ENCODE results near the gene GFPT2. TPM values are rescaled to one million over a fixed set of nuclear protein-coding genes. Genes with fewer than 3 reads are reported as not detected.

Gene GFPT2
- total and polyA plus RNA-seq, 10 of the 15 experiments (the other 5 are each of a cell fraction or from before 2014, with no cell fraction given): 0.05 to 0.33 (median 0.11) TPM; not detected in 4

DNA sequence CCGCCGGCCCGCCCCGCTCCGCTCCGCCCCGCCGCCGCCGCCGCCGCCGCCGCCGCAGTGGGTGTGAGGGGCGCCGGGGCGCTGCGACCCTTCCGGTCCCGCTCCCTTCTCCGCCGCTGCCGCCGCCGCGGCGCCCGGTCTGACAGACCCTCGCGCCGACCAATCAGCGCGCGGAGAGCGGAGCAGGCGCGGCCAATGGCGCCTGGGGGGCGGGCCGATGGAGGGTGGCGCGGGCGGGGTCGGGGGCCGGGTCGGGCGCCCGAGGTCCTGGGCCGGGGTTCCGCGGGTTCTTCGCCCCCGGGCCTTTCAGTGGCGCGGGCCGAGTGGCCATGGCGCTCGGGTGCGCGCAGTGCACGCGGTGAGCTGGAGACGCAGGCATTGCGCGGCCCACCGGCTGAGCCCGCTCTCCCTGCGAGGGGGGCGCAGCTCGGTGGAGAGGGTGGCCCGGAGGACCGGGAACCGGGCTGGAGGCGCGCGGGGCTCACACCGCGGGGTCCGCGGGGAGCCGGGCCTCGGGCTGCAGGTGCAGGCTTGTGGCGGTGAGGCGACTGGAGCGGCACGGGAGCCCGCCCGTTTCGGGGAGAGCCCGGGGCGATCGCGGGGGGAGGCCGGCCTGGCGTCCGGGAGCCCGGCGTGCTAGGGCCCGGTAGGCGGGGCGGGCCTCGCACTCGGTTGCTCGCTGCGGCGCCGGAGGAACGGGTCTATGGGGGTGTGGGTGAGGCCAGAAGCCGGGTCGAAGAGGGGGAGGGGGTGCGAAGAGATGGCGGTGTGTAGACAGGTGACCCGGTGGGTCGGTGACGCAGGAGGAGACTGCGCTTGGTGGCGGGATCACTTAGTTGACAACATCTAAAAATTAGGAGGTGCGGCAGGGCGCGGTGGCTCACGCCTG lies 60.9 kb downstream of the GFPT2 start, which contains the start of gene MAPK9 (continued):
- TF ChIP-seq TCF3 (IDR thresholded peaks at IDR 0.05; ENCODE audit: borderline replicate concordance, insufficient read depth, low read depth, low read length) (no peak), PML (IDR thresholded peaks at IDR 0.05; ENCODE audit: low read length) (no peak), HDAC2 (IDR thresholded peaks at IDR 0.05) (no peak)
- TF ChIP-seq, protein P1, sequence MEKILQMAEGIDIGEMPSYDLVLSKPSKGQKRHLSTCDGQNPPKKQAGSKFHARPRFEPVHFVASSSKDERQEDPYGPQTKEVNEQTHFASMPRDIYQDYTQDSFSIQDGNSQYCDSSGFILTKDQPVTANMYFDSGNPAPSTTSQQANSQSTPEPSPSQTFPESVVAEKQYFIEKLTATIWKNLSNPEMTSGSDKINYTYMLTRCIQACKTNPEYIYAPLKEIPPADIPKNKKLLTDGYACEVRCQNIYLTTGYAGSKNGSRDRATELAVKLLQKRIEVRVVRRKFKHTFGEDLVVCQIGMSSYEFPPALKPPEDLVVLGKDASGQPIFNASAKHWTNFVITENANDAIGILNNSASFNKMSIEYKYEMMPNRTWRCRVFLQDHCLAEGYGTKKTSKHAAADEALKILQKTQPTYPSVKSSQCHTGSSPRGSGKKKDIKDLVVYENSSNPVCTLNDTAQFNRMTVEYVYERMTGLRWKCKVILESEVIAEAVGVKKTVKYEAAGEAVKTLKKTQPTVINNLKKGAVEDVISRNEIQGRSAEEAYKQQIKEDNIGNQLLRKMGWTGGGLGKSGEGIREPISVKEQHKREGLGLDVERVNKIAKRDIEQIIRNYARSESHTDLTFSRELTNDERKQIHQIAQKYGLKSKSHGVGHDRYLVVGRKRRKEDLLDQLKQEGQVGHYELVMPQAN (conservative IDR thresholded peaks at IDR 0.05): peak; percentile 89
- TF ChIP-seq, protein P2, sequence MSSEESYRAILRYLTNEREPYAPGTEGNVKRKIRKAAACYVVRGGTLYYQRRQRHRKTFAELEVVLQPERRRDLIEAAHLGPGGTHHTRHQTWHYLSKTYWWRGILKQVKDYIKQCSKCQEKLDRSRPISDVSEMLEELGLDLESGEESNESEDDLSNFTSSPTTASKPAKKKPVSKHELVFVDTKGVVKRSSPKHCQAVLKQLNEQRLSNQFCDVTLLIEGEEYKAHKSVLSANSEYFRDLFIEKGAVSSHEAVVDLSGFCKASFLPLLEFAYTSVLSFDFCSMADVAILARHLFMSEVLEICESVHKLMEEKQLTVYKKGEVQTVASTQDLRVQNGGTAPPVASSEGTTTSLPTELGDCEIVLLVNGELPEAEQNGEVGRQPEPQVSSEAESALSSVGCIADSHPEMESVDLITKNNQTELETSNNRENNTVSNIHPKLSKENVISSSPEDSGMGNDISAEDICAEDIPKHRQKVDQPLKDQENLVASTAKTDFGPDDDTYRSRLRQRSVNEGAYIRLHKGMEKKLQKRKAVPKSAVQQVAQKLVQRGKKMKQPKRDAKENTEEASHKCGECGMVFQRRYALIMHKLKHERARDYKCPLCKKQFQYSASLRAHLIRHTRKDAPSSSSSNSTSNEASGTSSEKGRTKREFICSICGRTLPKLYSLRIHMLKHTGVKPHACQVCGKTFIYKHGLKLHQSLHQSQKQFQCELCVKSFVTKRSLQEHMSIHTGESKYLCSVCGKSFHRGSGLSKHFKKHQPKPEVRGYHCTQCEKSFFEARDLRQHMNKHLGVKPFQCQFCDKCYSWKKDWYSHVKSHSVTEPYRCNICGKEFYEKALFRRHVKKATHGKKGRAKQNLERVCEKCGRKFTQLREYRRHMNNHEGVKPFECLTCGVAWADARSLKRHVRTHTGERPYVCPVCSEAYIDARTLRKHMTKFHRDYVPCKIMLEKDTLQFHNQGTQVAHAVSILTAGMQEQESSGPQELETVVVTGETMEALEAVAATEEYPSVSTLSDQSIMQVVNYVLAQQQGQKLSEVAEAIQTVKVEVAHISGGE (CRISPR knock-in tag; IDR thresholded peaks at IDR 0.05): no peak
- TF ChIP-seq, protein P3, sequence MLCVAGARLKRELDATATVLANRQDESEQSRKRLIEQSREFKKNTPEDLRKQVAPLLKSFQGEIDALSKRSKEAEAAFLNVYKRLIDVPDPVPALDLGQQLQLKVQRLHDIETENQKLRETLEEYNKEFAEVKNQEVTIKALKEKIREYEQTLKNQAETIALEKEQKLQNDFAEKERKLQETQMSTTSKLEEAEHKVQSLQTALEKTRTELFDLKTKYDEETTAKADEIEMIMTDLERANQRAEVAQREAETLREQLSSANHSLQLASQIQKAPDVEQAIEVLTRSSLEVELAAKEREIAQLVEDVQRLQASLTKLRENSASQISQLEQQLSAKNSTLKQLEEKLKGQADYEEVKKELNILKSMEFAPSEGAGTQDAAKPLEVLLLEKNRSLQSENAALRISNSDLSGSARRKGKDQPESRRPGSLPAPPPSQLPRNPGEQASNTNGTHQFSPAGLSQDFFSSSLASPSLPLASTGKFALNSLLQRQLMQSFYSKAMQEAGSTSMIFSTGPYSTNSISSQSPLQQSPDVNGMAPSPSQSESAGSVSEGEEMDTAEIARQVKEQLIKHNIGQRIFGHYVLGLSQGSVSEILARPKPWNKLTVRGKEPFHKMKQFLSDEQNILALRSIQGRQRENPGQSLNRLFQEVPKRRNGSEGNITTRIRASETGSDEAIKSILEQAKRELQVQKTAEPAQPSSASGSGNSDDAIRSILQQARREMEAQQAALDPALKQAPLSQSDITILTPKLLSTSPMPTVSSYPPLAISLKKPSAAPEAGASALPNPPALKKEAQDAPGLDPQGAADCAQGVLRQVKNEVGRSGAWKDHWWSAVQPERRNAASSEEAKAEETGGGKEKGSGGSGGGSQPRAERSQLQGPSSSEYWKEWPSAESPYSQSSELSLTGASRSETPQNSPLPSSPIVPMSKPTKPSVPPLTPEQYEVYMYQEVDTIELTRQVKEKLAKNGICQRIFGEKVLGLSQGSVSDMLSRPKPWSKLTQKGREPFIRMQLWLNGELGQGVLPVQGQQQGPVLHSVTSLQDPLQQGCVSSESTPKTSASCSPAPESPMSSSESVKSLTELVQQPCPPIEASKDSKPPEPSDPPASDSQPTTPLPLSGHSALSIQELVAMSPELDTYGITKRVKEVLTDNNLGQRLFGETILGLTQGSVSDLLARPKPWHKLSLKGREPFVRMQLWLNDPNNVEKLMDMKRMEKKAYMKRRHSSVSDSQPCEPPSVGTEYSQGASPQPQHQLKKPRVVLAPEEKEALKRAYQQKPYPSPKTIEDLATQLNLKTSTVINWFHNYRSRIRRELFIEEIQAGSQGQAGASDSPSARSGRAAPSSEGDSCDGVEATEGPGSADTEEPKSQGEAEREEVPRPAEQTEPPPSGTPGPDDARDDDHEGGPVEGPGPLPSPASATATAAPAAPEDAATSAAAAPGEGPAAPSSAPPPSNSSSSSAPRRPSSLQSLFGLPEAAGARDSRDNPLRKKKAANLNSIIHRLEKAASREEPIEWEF (IDR thresholded peaks at IDR 0.05; ENCODE audit: insufficient replicate concordance, low read depth, low read length): no peak
- TF ChIP-seq, protein P4, sequence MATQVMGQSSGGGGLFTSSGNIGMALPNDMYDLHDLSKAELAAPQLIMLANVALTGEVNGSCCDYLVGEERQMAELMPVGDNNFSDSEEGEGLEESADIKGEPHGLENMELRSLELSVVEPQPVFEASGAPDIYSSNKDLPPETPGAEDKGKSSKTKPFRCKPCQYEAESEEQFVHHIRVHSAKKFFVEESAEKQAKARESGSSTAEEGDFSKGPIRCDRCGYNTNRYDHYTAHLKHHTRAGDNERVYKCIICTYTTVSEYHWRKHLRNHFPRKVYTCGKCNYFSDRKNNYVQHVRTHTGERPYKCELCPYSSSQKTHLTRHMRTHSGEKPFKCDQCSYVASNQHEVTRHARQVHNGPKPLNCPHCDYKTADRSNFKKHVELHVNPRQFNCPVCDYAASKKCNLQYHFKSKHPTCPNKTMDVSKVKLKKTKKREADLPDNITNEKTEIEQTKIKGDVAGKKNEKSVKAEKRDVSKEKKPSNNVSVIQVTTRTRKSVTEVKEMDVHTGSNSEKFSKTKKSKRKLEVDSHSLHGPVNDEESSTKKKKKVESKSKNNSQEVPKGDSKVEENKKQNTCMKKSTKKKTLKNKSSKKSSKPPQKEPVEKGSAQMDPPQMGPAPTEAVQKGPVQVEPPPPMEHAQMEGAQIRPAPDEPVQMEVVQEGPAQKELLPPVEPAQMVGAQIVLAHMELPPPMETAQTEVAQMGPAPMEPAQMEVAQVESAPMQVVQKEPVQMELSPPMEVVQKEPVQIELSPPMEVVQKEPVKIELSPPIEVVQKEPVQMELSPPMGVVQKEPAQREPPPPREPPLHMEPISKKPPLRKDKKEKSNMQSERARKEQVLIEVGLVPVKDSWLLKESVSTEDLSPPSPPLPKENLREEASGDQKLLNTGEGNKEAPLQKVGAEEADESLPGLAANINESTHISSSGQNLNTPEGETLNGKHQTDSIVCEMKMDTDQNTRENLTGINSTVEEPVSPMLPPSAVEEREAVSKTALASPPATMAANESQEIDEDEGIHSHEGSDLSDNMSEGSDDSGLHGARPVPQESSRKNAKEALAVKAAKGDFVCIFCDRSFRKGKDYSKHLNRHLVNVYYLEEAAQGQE (IDR thresholded peaks at IDR 0.05; ENCODE audit: low read depth, low read length): no peak
- TF ChIP-seq, protein P5, sequence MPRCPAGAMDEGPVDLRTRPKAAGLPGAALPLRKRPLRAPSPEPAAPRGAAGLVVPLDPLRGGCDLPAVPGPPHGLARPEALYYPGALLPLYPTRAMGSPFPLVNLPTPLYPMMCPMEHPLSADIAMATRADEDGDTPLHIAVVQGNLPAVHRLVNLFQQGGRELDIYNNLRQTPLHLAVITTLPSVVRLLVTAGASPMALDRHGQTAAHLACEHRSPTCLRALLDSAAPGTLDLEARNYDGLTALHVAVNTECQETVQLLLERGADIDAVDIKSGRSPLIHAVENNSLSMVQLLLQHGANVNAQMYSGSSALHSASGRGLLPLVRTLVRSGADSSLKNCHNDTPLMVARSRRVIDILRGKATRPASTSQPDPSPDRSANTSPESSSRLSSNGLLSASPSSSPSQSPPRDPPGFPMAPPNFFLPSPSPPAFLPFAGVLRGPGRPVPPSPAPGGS (IDR thresholded peaks at IDR 0.05; ENCODE audit: borderline replicate concordance, insufficient read depth, low read depth, low read length, poor library complexity, severe bottlenecking): no peak

Data from GM12878 (cell line).